WTC11 (cell line): ENCODE data around the gene FGD3.

Experiments used
- CREM ChIP-seq: sonication (generic); formaldehyde crosslinking; IDR thresholded peaks from 2 replicates; pipeline ENCODE4 v1.8.1; 2022; ENCODE audit warnings: mild to moderate bottlenecking, missing genetic modification reagents, moderate library complexity
- E2F1 ChIP-seq: sonication (generic); formaldehyde crosslinking; IDR thresholded peaks from 2 replicates; pipeline ENCODE4 v1.8.0; 2022; ENCODE audit warnings: mild to moderate bottlenecking, missing genetic modification reagents
- MLX ChIP-seq: sonication (generic); formaldehyde crosslinking; IDR thresholded peaks from 2 replicates; pipeline ENCODE4 v1.8.1; 2023; ENCODE audit warnings: mild to moderate bottlenecking, missing genetic modification reagents, moderate library complexity
- NR3C1 ChIP-seq: sonication (generic); formaldehyde crosslinking; conservative IDR thresholded peaks from 2 replicates; pipeline ENCODE4 v1.8.1; 2023; ENCODE audit warnings: low read depth, mild to moderate bottlenecking, missing genetic modification reagents
- ZNF138 ChIP-seq: sonication (generic); formaldehyde crosslinking; conservative IDR thresholded peaks from 2 replicates; pipeline ENCODE4 v1.8.1; 2022; ENCODE audit warnings: mild to moderate bottlenecking, moderate library complexity, missing genetic modification reagents
- TF ChIP-seq, protein P1 (sequence below): fragments of 200-600 bp; IDR thresholded peaks from 2 replicates; pipeline ENCODE4 v1.8.0; 2022; ENCODE audit warnings: antibody characterized with exemption
- TF ChIP-seq, protein P2 (sequence below): sonication (generic); formaldehyde crosslinking; IDR thresholded peaks from 2 replicates; pipeline ENCODE4 v1.8.1; 2022; ENCODE audit warnings: low read depth, mild to moderate bottlenecking, moderate library complexity, missing genetic modification reagents, borderline replicate concordance
- TF ChIP-seq, protein P3 (sequence below): sonication (generic); formaldehyde crosslinking; IDR thresholded peaks from 2 replicates; pipeline ENCODE4 v1.8.0; 2022; ENCODE audit warnings: mild to moderate bottlenecking, missing genetic modification reagents

GRCh38 chr9:93033531-93033930 is 86.2 kb downstream of the FGD3 start:
- no peak for TF ChIP-seq ZNF138 (CRISPR knock-in tag)
- TF ChIP-seq, protein P1, sequence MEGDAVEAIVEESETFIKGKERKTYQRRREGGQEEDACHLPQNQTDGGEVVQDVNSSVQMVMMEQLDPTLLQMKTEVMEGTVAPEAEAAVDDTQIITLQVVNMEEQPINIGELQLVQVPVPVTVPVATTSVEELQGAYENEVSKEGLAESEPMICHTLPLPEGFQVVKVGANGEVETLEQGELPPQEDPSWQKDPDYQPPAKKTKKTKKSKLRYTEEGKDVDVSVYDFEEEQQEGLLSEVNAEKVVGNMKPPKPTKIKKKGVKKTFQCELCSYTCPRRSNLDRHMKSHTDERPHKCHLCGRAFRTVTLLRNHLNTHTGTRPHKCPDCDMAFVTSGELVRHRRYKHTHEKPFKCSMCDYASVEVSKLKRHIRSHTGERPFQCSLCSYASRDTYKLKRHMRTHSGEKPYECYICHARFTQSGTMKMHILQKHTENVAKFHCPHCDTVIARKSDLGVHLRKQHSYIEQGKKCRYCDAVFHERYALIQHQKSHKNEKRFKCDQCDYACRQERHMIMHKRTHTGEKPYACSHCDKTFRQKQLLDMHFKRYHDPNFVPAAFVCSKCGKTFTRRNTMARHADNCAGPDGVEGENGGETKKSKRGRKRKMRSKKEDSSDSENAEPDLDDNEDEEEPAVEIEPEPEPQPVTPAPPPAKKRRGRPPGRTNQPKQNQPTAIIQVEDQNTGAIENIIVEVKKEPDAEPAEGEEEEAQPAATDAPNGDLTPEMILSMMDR, result no peak
- no peak for TF ChIP-seq MLX (CRISPR knock-in tag)
- no peak for TF ChIP-seq E2F1
- TF ChIP-seq, protein P2, sequence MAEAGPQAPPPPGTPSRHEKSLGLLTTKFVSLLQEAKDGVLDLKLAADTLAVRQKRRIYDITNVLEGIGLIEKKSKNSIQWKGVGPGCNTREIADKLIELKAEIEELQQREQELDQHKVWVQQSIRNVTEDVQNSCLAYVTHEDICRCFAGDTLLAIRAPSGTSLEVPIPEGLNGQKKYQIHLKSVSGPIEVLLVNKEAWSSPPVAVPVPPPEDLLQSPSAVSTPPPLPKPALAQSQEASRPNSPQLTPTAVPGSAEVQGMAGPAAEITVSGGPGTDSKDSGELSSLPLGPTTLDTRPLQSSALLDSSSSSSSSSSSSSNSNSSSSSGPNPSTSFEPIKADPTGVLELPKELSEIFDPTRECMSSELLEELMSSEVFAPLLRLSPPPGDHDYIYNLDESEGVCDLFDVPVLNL (CRISPR knock-in tag), result no peak
- TF ChIP-seq NR3C1 (CRISPR knock-in tag), result no peak
- TF ChIP-seq CREM (CRISPR knock-in tag), result no peak
- TF ChIP-seq, protein P3, sequence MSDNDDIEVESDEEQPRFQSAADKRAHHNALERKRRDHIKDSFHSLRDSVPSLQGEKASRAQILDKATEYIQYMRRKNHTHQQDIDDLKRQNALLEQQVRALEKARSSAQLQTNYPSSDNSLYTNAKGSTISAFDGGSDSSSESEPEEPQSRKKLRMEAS (CRISPR knock-in tag), result no peak
